PC-3 (cell line): ENCODE data around the gene CHI3L1. TPM values are rescaled to one million over a fixed set of nuclear protein-coding genes. Genes with fewer than 3 reads are reported as not detected.
A peak's percentile ranks its signal among the peaks of the same experiment; 100 is the strongest.

Experiments used
- ATAC-seq: fragments of 200-7000 bp; cut with Tn5 transposase; 2 replicates; pipeline ENCODE4 v1.9.1; 2020; ENCODE audit warnings: mild to moderate bottlenecking, moderate library complexity
- BruUV-seq: library from RNA; stranded (reverse); fragments of 400-500 nt; replicated peaks from 2 replicates; lab custom pipeline; 2021; lab: Mats Ljungman, UMichigan
- CTCF ChIA-PET: fragments of 300-600 bp; sonication (Branson Sonifier 250); formaldehyde crosslinking; loops from one replicate; lab custom pipeline; 2022; ENCODE audit warnings: antibody characterized with exemption; lab: Charles Lee
- POLR2A ChIA-PET: fragments of 300-600 bp; sonication (Branson Sonifier 250); formaldehyde crosslinking; loops from one replicate; lab custom pipeline; 2022; ENCODE audit warnings: antibody characterized with exemption; ENCODE audit not compliant: unreplicated experiment; lab: Charles Lee
- DNase-seq: peaks from one replicate; pipeline ENCODE4 v3.0.0-alpha.2; 2015
- H2AFZ ChIP-seq: fragments of 300-600 bp; sonication (generic); 2 replicates; pipeline ENCODE4 v1.6.0; 2016; ENCODE audit warnings: antibody characterized with exemption, low read length
- H3F3A ChIP-seq: fragments of 300-600 bp; sonication (generic); one replicate; pipeline ENCODE4 v1.6.0; 2017; ENCODE audit warnings: antibody characterized with exemption, low read length, control low read depth, mild to moderate bottlenecking; ENCODE audit not compliant: unreplicated experiment
- H3K27ac ChIP-seq: fragments of 300-600 bp; sonication (generic); 2 replicates; pipeline ENCODE4 v1.5.1; 2016; ENCODE audit warnings: mild to moderate bottlenecking, low read length
- H3K27me3 ChIP-seq: fragments of 300-600 bp; sonication (generic); 2 replicates; pipeline ENCODE4 v1.6.1; 2016; ENCODE audit warnings: low read length, mixed read lengths
- H3K36me3 ChIP-seq: fragments of 300-600 bp; sonication (generic); 2 replicates; pipeline ENCODE4 v1.6.1; 2016; ENCODE audit warnings: low read depth, mixed run types, low read length, mixed read lengths
- H3K4me1 ChIP-seq: fragments of 300-600 bp; sonication (generic); 2 replicates; pipeline ENCODE4 v1.5.1; 2016; ENCODE audit warnings: low read length; ENCODE audit not compliant: insufficient read depth
- H3K4me2 ChIP-seq: fragments of 300-600 bp; sonication (generic); 2 replicates; pipeline ENCODE4 v1.6.0; 2016; ENCODE audit warnings: low read length
- H3K4me3 ChIP-seq: fragments of 300-600 bp; sonication (generic); 2 replicates; pipeline ENCODE4 v1.5.1; 2016; ENCODE audit warnings: mild to moderate bottlenecking, low read length, mixed read lengths
- H3K79me2 ChIP-seq: fragments of 300-600 bp; sonication (generic); 2 replicates; pipeline ENCODE4 v1.6.1; 2017; ENCODE audit warnings: low read length, mixed read lengths
- H3K9ac ChIP-seq: fragments of 300-600 bp; sonication (generic); 2 replicates; pipeline ENCODE4 v1.6.0; 2016; ENCODE audit warnings: mild to moderate bottlenecking, low read length
- H3K9me2 ChIP-seq: fragments of 300-600 bp; sonication (generic); replicated peaks from 2 replicates; pipeline ENCODE4 v1.6.1; 2016; ENCODE audit warnings: mixed run types, low read length, mixed read lengths
- H3K9me3 ChIP-seq: fragments of 300-600 bp; sonication (generic); 2 replicates; pipeline ENCODE4 v1.6.1; 2016; ENCODE audit warnings: low read length, mixed read lengths
- H4K20me1 ChIP-seq: fragments of 300-600 bp; sonication (generic); 2 replicates; pipeline ENCODE4 v1.6.1; 2016; ENCODE audit warnings: low read length, mixed read lengths
- CTCF ChIP-seq: fragments of 300-600 bp; sonication (generic); conservative IDR thresholded peaks from 2 replicates; pipeline ENCODE4 v1.5.1; 2017; ENCODE audit warnings: antibody characterized with exemption, low read depth, mild to moderate bottlenecking, low read length
- EZH2 ChIP-seq: fragments of 300-600 bp; sonication (generic); IDR thresholded peaks from one replicate; pipeline ENCODE4 v1.6.1; 2017; ENCODE audit warnings: antibody characterized with exemption, mild to moderate bottlenecking, low read length; ENCODE audit not compliant: unreplicated experiment
- EZH2phosphoT487 ChIP-seq: fragments of 300-600 bp; sonication (generic); IDR thresholded peaks from 2 replicates; pipeline ENCODE4 v1.6.1; 2018; ENCODE audit warnings: mild to moderate bottlenecking, antibody characterized with exemption, low read length, borderline replicate concordance
- intact Hi-C: fragments of 100-400 bp; cut with micrococcal nuclease; formaldehyde crosslinking; loops from 2 replicates; pipeline ENCODE4 v1.9.0; 2023
- total RNA-seq: library from RNA; depleted of rRNA; stranded (reverse); fragments of >200 nt; gene quantifications from 2 replicates; pipeline ENCODE4 v1.2.3, GENCODE V29; 2014

The CHI3L1 gene
- total RNA-seq, 1 experiment from 2014 or later: not detected

- Histone ChIP-seq H3K4me1 (no peaks in the 10 kb centered on the region), H3K36me3 (no peaks in the 10 kb centered on the region), H3K4me3 (no peak overlapping the region), H3F3A (no peaks in the 10 kb centered on the region), H2AFZ (no peak overlapping the region), H3K9ac (no peak overlapping the region), H3K4me2 (no peak overlapping the region), H3K79me2 (no peaks in the 10 kb centered on the region), H3K27ac (no peak overlapping the region), H3K9me2 (no peaks in the 10 kb centered on the region), H3K27me3 (no peaks in the 10 kb centered on the region), H3K9me3 (no peaks in the 10 kb centered on the region), H4K20me1 (no peaks in the 10 kb centered on the region)
- no TSS peak for BruUV-seq
- ATAC-seq (no peak), DNase-seq (peak; percentile 40)
- intact Hi-C loops: no loop called here
- no peak for TF ChIP-seq EZH2phosphoT487
- TF ChIP-seq CTCF: no peak
- TF ChIP-seq EZH2: no peak
- ChIA-PET CTCF (interaction anchor here (2.8 kb wide), 1 partner anchor 53 kb away, joined by 31 read pairs; no protein-coding TSS in a partner anchor), POLR2A (no interaction called here)
Measured at GRCh38 chr1:203170625-203171330, 15.7 kb downstream of the CHI3L1 start.

GRCh38 chr1:203169770-203170520 lies 16.6 kb downstream of the CHI3L1 start:
- Histone ChIP-seq H3K27me3 (no peaks in the 10 kb centered on the region), H3K9me3 (no peaks in the 10 kb centered on the region), H3K27ac (no peak overlapping the region), H3K4me2 (no peak overlapping the region), H3K4me1 (no peaks in the 10 kb centered on the region), H3K4me3 (no peak overlapping the region), H3F3A (no peaks in the 10 kb centered on the region), H4K20me1 (no peaks in the 10 kb centered on the region), H3K9ac (no peak overlapping the region), H3K36me3 (no peaks in the 10 kb centered on the region), H2AFZ (no peak overlapping the region), H3K9me2 (no peaks in the 10 kb centered on the region), H3K79me2 (no peaks in the 10 kb centered on the region)
- DNase-seq (no peak), ATAC-seq (no peak)
- BruUV-seq: no TSS peak
- POLR2A ChIA-PET: no interaction called here
- CTCF ChIA-PET: no interaction called here
- intact Hi-C loops: no loop called here
- no peak for TF ChIP-seq CTCF
- no peak for TF ChIP-seq EZH2phosphoT487
- no peak for TF ChIP-seq EZH2

- no peaks in the 10 kb centered on the region for H4K20me1 ChIP-seq
- intact Hi-C loops: no loop called here
- POLR2A ChIA-PET: no interaction called here
- DNase-seq (no peak), ATAC-seq (no peak)
- H3K9me3 ChIP-seq: no peaks in the 10 kb centered on the region
- no peak overlapping the region for H3K4me2 ChIP-seq
- H3K27me3 ChIP-seq: peaks cover 8% of the 10 kb centered on the region
- no peaks in the 10 kb centered on the region for H3K36me3 ChIP-seq
- CTCF ChIA-PET: interaction anchor here (0.6 kb wide), 1 partner anchor 44 kb away, joined by 4 read pairs; no protein-coding TSS in a partner anchor
- H3K4me3 ChIP-seq: no peak overlapping the region
- no peaks in the 10 kb centered on the region for H3K79me2 ChIP-seq
- no peak overlapping the region for H3K27ac ChIP-seq
- no peak for TF ChIP-seq EZH2phosphoT487
- TF ChIP-seq EZH2: no peak
- TF ChIP-seq CTCF: no peak
- H3K4me1 ChIP-seq: no peaks in the 10 kb centered on the region
- BruUV-seq: no TSS peak
- no peaks in the 10 kb centered on the region for H3K9me2 ChIP-seq
- H2AFZ ChIP-seq: no peak overlapping the region
- no peak overlapping the region for H3K9ac ChIP-seq
- H3F3A ChIP-seq: no peaks in the 10 kb centered on the region
Measured at GRCh38 chr1:203168991-203169390, 17.5 kb downstream of the CHI3L1 start.
